ENCODE results near the gene PPP1R1A. TPM values are rescaled to one million over a fixed set of nuclear protein-coding genes. Genes with fewer than 3 reads are reported as not detected.

PPP1R1A gene, protein sequence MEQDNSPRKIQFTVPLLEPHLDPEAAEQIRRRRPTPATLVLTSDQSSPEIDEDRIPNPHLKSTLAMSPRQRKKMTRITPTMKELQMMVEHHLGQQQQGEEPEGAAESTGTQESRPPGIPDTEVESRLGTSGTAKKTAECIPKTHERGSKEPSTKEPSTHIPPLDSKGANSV
- 1 to 10 TPM; 3.7 to 7.4 TPM for total RNA-seq
- long read RNA-seq, donor 1, partial matches to known transcripts = 0 of 1 reads
- long read RNA-seq, donor 1, other reads (novel, unspliced or antisense) = 0 of 1 reads
- long read RNA-seq, donor 2 = 0 reads

DNA sequence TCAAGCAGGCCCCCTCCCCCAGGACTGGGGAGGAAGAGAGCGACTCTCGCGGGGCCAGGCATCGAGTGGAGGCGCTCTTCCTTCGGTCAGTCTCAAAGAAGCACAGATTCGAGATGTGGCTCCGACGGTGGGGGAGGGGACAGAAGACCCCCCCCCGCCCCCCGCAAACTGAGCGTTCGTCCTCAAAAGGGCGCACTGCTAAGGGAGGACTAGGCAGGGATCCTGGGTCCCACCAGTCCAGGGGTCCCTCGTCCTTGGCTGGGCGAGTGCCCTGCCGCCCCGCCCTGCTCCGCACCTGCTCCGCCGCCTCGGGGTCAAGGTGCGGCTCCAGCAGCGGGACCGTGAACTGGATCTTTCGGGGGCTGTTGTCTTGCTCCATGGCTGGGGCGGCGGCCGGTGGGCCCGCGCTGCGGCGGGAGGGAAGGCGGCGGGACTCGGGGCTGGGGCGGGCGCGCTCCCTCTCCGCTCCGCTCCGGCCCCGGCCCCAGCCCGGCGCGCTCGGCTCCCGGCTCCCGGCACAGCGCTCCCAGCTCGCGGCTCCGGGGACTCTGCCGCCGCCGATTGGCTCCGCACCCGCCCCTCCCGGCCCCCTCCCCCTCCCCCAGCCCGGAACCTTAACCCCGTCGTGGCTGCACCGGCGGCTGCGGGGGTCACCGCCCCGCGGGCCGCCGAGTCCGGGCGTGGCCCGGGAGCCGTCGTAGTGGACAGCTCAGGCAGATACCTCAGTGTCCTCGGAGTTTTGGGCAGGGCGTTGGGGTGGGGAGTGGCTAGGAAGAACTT is at the start of gene PPP1R1A:
Gene PPP1R1A, minus strand, starts transcription at position 550 of the 780 bp plus-strand sequence. Its CDS starts 171 bp downstream, at position 379.
- intact Hi-C loops (cut with DNase I) = no loop called here
- DNase-seq (ENCODE audit: low spot score) = no peak

DNA sequence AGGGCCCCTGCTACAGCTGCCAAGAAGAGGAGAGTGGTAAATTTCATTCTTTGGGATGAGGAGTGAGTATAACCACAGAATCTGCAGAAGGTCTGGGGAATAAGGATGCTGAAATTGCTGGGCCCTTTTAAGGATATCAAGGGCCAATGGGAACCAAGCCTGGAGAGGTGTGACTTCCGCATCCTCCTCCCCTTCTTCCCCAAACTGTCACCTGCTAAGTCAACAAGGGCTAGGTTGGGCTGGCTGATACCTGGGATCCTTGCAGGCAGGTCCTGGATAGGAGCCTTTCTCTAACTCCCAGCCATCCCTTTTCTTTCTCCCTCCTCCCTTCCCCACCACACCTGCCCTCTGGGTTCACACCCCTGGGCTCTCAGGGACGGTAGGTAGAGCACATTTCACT is 46.3 kb upstream of the PPP1R1A start, which contains the start of gene LACRT:
Gene LACRT, minus strand, starts transcription at position 101 of the 400 bp plus-strand sequence. Its CDS starts 54 bp downstream, at position 47.
- DNase-seq (ENCODE audit: low spot score) = no peak
- intact Hi-C loops (cut with DNase I) = no loop called here

DNA sequence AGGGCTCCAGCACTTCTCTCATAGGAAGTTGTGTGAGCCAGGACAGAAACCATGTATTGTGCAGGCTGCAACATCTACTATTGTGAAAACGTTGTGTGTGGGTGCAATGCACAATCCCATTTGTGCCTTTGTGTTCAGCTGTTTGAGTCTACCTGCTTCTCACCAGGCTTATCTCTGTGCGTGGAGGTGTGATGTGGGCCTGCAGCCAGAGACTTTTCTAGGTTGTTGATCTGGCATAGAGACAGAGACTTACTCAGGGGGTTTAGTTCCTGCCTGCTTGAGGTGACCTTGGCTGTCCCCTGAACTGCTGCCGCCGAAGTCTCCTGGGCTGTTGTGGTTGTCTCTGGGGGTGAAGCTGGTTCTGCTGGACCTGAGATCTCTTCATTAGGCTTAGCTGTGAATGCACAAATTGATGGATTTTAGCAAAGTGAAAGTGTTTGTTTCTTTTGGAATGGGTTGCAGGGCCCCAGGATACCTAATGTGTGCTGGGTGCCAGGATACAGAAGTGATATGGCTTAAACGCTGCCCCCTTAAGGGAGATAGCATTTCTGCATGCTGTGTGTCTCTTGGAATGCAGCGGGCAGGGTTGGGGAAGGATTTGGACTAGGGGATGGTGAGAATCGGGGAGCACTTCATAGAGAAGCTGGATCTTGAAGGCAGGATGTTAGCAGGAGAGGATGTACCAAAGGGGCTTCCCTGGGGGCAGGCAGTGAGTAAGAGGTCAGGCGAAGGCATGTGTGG is 43.7 kb upstream of the PPP1R1A start:
- no peak for DNase-seq (ENCODE audit: low spot score)
- intact Hi-C loops (cut with DNase I) = no loop called here

DNA sequence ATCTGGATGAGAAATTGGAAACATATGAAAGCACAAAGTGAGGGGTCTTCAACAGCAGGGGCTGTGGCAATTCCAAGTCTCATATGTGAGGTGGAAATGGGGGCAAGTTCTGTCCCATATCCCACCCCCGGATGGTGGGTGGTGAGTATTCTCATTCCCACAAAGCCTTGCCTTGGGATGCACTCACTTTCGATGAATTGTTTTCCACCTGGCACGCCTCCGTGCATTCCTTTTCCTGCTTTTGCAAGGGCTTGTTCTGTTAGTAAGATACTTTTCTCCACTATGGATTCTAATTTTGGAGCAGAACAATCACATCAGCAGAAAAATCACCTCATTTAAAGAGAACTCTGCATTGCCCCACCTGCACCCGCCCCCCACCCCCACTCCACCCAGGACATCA is 43.1 kb upstream of the PPP1R1A start:
- intact Hi-C loops (cut with DNase I) = no loop called here
- no peak for DNase-seq (ENCODE audit: low spot score)

DNA sequence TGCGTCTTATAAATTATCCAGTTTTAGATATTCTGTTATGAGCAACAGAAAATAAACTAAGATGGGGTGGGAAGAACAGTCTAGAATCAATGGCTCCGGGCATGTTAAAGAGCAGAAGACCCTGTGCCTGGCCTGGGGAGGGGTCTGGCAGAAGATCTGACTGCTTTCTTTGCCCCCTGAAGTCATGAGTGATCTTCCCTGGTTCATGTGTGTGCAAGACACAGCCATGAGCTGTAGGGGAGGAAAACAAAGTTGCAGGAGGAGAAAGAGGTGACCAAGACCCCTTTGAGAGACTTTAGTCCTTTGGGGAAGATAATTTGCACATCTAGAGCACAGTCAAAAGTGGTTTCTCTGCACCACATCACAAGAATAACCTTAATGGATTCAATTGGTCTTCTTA is 41.5 kb upstream of the PPP1R1A start:
- intact Hi-C loops (cut with DNase I) = no loop called here
- DNase-seq (ENCODE audit: low spot score) = no peak

DNA sequence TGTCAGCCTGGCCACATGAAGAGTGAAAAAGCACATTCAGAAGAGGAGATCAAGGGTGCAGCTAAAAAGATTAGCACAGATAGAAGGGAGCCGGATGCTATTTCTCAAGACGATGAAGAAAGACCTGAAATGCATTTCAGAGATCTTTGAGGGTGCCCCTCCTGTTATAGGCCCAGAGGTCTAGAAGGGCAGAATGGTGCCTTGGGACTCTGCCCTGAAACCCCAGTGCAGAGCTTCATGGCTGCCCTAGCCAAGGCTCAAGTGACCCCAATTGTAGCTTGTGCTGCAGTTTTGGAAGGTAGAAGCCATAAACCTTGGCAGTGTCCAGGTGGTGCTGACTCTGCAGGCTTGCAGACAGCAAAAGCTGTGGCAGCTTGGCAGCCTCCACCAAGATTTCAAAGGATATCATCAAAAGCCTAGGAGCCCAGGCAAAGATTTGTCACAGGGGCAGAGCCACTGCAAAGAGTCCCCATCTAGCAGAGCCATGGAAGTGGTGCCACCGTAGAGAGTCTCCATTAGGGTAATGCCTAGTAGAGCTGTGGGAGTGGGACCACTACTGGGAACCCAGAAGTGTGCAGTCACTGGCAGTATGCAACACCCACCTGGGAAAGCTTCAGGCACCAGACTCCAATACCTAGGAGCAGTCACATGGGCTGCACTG is 39.9 kb upstream of the PPP1R1A start:
- DNase-seq (ENCODE audit: low spot score) = no peak
- intact Hi-C loops (cut with DNase I) = no loop called here

DNA sequence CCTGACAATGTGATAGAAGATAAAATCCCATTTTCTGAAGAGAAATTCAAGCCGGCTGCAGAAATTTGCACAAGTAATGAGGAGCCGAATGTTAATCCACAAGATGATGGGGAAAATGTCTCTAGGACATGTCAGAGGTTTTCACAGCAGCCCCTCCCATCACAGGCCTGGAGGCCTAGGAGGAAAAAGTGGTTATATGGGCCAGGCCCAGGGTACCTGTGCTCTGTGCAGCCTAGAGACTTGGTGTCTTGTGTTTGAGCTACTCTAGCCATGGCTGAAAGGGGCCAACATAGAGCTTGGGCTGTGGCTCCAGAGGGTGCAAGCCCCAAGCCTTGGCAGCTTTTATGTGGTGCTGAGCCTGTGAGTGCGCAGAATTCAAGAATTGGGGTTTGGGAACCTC is 38.8 kb upstream of the PPP1R1A start:
- intact Hi-C loops (cut with DNase I) = no loop called here
- DNase-seq (ENCODE audit: low spot score) = no peak

DNA sequence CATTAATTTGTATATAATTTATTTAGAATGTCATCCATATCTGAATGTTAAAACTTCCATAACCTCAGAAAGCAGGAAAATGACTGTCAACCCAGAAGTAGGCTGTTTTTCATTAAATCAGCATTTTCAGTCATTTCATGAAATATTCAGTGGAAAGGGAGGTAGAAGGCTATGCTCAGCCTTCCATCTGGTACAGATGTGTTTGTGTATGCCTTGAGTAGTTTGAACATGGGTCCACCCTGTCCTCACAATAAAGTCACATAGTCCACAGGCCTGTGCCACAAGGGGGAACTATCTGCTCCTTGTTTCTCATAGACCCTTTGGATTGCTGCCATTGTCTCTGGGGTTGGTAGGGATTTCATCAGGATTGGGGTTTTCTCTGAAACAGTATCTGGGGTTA is 37.1 kb upstream of the PPP1R1A start:
- no peak for DNase-seq (ENCODE audit: low spot score)
- intact Hi-C loops (cut with DNase I) = no loop called here

DNA sequence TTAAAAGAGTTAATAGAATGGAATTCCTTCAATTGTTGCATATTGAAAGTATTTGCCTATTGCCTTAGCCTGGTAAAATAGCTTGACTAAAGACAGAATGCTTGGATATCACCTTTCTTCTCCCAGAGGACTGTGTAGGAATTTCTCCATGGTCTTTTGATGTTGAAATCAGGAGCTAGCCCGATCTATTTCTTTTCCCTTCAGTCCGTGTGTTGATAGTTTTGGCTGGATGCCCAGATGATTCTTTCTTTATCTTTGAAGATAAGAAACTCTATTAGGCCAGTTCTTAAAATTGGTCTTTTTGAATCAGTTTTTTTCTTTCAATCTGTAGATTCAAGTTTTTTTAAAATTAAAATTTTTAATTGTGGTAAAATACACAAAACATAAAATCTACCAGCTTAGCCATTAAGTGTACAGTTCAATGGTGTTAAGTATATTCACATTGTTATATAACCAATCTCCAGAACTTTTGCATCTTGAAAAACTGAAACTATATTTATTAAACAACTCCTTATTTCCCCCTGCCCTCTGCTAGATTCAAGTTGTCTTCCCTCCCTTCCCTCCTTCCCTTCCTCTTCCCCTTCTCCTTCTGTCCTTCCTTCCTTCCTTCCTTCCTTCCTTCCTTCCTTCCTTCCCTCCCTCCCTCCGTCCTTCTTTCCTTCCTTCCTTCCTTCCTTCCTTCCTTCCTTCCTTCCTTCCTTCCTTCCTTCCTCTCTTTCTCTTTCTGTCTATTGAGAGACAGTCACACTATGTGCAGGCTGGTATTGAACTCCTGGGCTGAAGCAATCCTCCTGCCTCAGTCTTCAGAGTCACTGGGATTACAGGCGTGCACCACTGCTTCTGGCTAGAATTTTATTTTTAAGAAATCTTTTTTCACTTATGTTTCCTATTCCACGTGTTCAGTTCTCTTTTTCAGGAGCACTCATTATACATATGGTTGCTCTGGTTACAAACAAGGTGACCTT is 36.1 kb upstream of the PPP1R1A start:
- DNase-seq (ENCODE audit: low spot score) = no peak
- intact Hi-C loops (cut with DNase I) = no loop called here

DNA sequence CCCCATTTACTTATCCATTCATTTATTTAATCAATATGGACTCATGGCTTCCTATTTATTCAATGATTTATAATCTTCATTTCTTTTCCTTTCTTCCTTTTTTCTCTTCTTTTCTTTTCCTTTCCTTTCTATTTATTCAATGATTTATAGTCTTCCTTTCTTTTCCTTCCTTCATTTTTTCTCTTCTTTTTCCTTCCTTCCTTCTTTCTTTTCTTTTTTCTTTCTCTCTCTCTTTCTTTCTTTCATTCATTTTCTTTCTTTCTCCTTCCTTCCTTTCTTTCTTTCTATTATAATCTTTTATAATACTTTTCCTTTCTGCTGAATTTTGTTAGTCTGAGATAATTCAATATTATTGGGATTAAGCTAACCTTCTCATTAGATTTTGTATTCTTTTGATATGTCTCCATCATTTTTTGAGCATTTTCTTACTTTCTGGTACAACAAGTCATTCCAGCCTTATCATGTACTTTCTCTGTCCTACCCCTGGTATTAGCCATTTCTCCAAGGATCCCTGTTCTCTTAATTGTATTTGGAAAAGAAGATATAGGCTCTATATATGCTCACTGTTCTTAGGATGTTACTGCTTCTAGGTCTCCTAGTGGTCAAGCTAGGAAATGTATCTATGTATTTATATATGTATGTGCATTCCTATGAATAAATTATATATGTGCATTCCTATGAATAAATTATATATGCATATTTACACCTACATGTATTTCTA is 34.2 kb upstream of the PPP1R1A start:
- intact Hi-C loops (cut with DNase I) = no loop called here
- no peak for DNase-seq (ENCODE audit: low spot score)

DNA sequence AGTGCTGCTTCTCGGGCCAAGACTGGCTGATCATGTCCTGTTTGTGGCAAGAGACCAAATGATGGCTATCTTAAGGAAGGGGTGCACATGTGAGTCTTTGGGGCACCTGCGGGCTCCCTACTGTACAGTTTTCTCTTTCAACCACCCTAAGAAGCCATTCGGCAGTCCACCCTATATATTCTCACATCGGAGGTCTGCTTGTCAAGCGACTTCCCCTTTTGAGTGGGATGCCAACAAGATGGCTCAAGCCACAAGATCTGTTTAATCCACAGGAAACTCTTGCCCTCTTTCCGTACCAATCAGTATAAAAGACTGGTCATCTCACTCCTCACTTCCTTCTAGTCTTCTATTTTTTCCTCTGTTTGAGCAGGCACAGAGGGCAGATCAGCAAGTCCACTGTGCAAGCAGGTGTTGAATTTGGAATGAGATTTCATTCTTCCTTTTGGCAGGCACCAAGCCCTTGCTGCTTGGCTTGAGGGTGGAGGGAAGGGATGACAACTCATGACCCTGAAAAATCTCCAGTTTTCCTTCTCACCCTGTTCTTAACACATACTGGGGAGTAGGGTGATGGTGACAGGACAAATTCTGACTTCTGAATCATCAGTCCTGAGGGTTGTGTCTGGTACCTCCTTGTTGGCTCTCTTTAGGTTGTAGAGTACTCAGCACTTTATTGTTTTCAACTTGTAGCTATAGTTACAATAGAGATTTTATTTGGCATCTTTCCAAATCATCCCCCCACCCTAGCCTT is 28.6 kb upstream of the PPP1R1A start:
- DNase-seq (ENCODE audit: low spot score) = no peak
- intact Hi-C loops (cut with DNase I) = no loop called here

DNA sequence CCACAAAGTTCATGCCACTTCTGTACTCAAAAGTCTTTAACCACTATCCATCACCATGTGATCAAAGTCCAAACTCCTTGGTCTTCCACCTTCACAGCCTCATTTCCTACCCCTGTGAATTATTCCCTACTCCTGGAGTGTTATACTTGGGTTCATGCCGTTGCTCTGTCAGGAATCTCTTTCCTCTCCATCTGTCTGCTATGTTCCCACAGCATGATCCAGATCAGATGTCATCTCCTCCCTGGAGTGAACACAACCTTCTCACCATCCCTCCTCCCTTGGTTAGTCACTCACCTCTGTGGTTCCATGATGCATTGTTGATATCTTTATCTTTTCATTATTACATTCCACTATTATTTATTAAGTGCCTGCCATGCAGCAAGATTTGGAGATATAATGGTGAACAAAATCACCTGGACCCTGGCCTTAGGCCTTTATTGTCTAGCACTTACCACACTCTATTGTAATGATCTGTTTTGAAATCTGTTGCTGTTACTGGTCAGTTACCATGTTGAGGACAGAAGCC is 23.8 kb upstream of the PPP1R1A start:
- DNase-seq (ENCODE audit: low spot score) = no peak
- intact Hi-C loops (cut with DNase I) = no loop called here

DNA sequence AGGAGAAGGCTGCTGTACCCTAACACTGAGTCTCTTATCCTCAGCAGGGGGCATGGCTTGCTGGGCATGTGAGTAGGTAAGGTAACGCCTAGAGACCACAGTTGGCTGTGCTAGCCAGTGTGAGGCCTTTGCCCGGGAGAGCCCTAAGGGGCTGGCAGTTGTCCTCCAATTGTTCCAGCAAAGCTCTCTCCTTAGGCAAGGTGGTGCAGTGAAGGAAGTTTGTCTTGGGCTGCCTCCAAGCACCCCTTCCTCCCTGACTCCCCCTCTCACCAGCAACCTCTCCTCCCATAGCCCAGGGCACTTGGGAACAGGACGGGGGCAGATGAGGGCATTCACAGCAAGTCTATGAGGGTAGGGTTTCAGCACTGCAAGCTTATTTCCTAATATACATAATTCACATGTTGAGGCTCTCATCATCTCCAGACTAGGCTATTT is 23.3 kb upstream of the PPP1R1A start:
- intact Hi-C loops (cut with DNase I) = no loop called here
- DNase-seq (ENCODE audit: low spot score) = no peak

DNA sequence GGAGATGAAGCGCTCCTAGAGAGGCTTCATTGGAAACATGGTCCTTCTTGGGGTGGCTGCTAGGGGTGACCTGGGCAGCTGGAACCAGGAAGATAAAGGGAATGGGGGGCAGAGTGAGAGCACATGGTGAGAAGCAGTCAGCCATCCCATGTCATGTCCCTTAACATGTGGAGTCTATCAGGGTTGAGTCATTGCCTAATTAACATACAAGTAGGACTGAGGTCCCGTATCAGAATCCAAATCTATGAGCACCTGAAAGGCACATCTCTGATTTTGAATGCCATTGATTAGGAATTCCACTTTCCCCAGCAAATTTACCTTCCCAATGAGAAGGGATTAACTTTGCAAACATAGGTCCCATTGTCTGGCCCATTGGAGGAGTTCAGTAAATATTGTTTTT is 20.3 kb upstream of the PPP1R1A start:
- intact Hi-C loops (cut with DNase I) = no loop called here

DNA sequence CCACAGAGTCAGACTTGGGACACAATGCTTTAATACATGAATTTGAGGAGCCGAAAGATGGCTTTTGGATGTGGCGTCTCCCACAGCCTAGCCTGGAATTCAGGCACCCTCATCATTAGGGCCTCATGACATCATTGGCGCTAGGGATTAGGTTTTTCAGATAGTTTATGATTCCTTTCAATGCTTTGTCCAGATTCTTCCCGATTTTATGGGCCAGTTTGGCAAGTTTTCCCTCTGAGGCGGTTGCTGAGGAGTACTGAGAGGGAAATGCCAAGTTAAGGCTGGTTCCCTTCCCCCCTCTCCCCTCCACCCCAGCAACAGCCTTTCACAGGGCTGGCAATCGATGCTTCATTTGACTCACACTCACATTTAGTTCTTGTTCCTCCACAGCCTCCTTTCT is 19.7 kb upstream of the PPP1R1A start:
- no peak for DNase-seq (ENCODE audit: low spot score)
- intact Hi-C loops (cut with DNase I) = no loop called here

More for the DNA sequence above, 20.3 kb upstream of the PPP1R1A start:
- DNase-seq (ENCODE audit: low spot score) = no peak

DNA sequence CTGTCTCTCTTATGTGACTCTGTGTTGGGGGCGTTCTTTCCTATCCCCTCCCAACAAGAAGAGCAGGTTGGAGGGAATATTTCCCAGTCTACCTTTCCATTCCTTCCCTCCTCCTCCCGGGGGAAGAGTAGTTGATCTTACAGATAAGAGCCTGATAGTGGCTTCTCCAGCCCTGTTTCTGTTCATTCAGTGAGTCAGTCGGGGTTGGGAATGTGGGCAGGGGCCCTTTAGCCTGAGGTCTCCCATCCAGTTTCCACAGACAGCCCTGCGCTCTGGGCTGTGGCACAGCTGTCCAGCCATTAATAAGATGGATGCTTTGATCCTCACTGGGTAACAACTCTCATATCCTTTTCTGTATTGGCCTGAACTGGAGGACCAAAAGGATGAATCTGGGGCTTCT is 18.1 kb upstream of the PPP1R1A start:
- intact Hi-C loops (cut with DNase I) = no loop called here
- no peak for DNase-seq (ENCODE audit: low spot score)
